HepG2 (cell line): ENCODE results near the gene AHSA1. TPM values are rescaled to one million over a fixed set of nuclear protein-coding genes. Genes with fewer than 3 reads are reported as not detected.
A peak's percentile ranks its signal among the peaks of the same experiment; 100 is the strongest.

ENCODE experiments used
- ARNT2 ChIP-seq: sonication (generic); formaldehyde crosslinking; IDR thresholded peaks from 2 replicates; pipeline ENCODE4 v1.8.0; 2022; ENCODE audit warnings: mild to moderate bottlenecking, low read depth, missing genetic modification reagents, moderate library complexity
- CHCHD3 ChIP-seq: sonication (generic); formaldehyde crosslinking; IDR thresholded peaks from 2 replicates; pipeline ENCODE4 v1.8.0; 2022; ENCODE audit warnings: mild to moderate bottlenecking, missing genetic modification reagents, moderate library complexity
- FOXA3 ChIP-seq: IDR thresholded peaks from 2 replicates; pipeline ENCODE4 v1.6.1; 2016; ENCODE audit warnings: missing genetic modification reagents, missing compliant biosample characterization
- KDM1A ChIP-seq: IDR thresholded peaks from 2 replicates; pipeline ENCODE4 v1.6.1; 2016; ENCODE audit warnings: missing compliant biosample characterization
- KDM4B ChIP-seq: sonication (generic); formaldehyde crosslinking; IDR thresholded peaks from 2 replicates; pipeline ENCODE4 v1.4.0; 2020; ENCODE audit warnings: missing genetic modification reagents
- KDM5A ChIP-seq: fragments of 200-600 bp; sonication (generic); IDR thresholded peaks from 2 replicates; pipeline ENCODE4 v1.7.0; 2018; ENCODE audit warnings: antibody characterized with exemption, mild to moderate bottlenecking, low read length, borderline replicate concordance
- MAF1 ChIP-seq: sonication (generic); formaldehyde crosslinking; IDR thresholded peaks from 2 replicates; pipeline ENCODE4 v1.5.0; 2020; ENCODE audit warnings: missing genetic modification reagents, borderline replicate concordance
- NAIF1 ChIP-seq: sonication (generic); formaldehyde crosslinking; IDR thresholded peaks from 2 replicates; pipeline ENCODE4 v1.5.0; 2020; ENCODE audit warnings: mild to moderate bottlenecking, missing genetic modification reagents, borderline replicate concordance
- NCOA1 ChIP-seq: sonication (generic); formaldehyde crosslinking; IDR thresholded peaks from 2 replicates; pipeline ENCODE4 v1.9.0; 2021; ENCODE audit warnings: missing genetic modification reagents
- SP4 ChIP-seq: sonication (generic); formaldehyde crosslinking; IDR thresholded peaks from 2 replicates; pipeline ENCODE4 v1.8.1; 2023; ENCODE audit warnings: mild to moderate bottlenecking, missing genetic modification reagents
- TAF15 ChIP-seq: fragments of 200-400 bp; formaldehyde crosslinking; IDR thresholded peaks from one replicate; pipeline ENCODE4 v1.6.1; 2018; ENCODE audit warnings: mild to moderate bottlenecking, low read depth, low read length; ENCODE audit not compliant: poor library complexity, severe bottlenecking
- TBP ChIP-seq: sonication (generic); formaldehyde crosslinking; IDR thresholded peaks from 2 replicates; pipeline ENCODE4 v1.5.0; 2020; ENCODE audit warnings: missing genetic modification reagents
- TBX2 ChIP-seq: sonication (generic); formaldehyde crosslinking; IDR thresholded peaks from 2 replicates; pipeline ENCODE4 v1.5.0; 2020; ENCODE audit warnings: missing genetic modification reagents, mild to moderate bottlenecking, borderline replicate concordance
- ZNF329 ChIP-seq: sonication (generic); formaldehyde crosslinking; IDR thresholded peaks from 2 replicates; pipeline ENCODE4 v1.9.0; 2021; ENCODE audit warnings: low read depth, mild to moderate bottlenecking, missing genetic modification reagents
- ZNF367 ChIP-seq: sonication (generic); formaldehyde crosslinking; IDR thresholded peaks from 2 replicates; pipeline ENCODE4 v1.4.0; 2020; ENCODE audit warnings: missing genetic modification reagents, borderline replicate concordance
- ZNF383 ChIP-seq: sonication (generic); formaldehyde crosslinking; IDR thresholded peaks from 2 replicates; pipeline ENCODE4 v1.4.0; 2020; ENCODE audit warnings: missing genetic modification reagents, mild to moderate bottlenecking, borderline replicate concordance
- ZNF773 ChIP-seq: sonication (generic); formaldehyde crosslinking; IDR thresholded peaks from 2 replicates; pipeline ENCODE4 v1.4.0; 2020; ENCODE audit warnings: missing genetic modification reagents, borderline replicate concordance
- polyA plus RNA-seq, 8 experiments: library from polyadenylated mRNA; depleted of rRNA in 3 of 8; stranded (reverse) in 7 of 8; unstranded in 1 of 8; fragments of >200 nt; fragmentation: Illumina TruSeq in 4 of 8; extraction: Trizol in 4 of 8; gene quantifications; 2 replicates each; pipeline versions ENCODE4 v1.2.1 to v1.2.3, GENCODE V29; 2011 to 2016; ENCODE audit warnings: low read depth in 4 of 8, missing spikeins in 1 of 8, mixed read lengths in 1 of 8; ENCODE audit not compliant: insufficient read depth in 1 of 8
- total RNA-seq, 5 experiments: library from RNA; depleted of rRNA; stranded (reverse); fragments of >200 nt; fragmentation: Illumina TruSeq; extraction: Trizol; gene quantifications; 2 replicates each; pipeline ENCODE4 v1.2.3, GENCODE V29; 2016; ENCODE audit warnings: low read depth in 1 of 5
- TF ChIP-seq, protein P1 (sequence below): sonication (generic); formaldehyde crosslinking; IDR thresholded peaks from 2 replicates; pipeline ENCODE4 v1.5.0; 2020; ENCODE audit warnings: mild to moderate bottlenecking, missing genetic modification reagents, borderline replicate concordance
- TF ChIP-seq, protein P2 (sequence below): sonication (generic); formaldehyde crosslinking; IDR thresholded peaks from 2 replicates; pipeline ENCODE4 v1.8.0; 2023; ENCODE audit warnings: mild to moderate bottlenecking, missing genetic modification reagents
- TF ChIP-seq, protein P3 (sequence below): IDR thresholded peaks from 2 replicates; pipeline ENCODE4 v1.6.1; 2016; ENCODE audit warnings: control low read depth
- TF ChIP-seq, protein P4 (sequence below): IDR thresholded peaks from 2 replicates; pipeline ENCODE4 v1.6.1; 2016; ENCODE audit warnings: missing genetic modification reagents, missing compliant biosample characterization

Gene AHSA1
- total and polyA plus RNA-seq, 2 of the 13 experiments (the other 11 are each of a cell fraction or from before 2014, with no cell fraction given): 113 to 241 TPM

DNA sequence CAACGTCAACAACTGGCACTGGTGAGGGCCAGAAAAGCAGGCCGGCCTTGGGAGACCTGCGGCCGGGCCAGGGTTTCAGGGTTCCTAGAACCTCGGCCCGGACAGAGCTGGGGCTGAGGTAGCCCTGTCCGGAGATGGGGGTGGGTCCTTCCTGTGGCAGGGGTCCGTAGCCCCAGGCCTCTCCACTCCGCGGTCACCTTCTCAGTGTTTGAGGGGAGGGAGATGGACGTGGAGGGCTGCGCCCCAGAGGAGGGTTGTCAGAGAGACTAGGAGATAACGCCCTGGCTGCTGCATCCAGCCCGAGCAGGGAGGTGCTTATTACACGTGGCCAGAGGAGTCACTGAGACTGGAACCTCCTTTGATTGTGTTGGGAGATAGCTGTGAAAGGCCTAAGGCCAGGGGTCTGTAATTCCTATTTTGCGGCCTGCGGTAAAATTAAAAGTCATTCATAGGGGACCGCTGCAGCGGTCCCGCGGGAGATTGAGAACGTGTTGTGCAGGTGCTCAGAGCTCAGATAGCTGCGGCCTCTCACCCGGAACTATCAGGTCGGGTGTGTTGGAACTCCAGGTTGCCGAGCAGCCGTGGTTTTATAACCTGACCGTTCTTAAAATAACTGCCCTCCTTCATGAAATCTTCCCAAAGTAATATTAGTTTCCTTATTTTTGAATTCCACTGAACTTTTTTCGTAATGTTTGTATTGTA is 507 bp downstream of the AHSA1 start (continued):
- TF ChIP-seq, protein P1, sequence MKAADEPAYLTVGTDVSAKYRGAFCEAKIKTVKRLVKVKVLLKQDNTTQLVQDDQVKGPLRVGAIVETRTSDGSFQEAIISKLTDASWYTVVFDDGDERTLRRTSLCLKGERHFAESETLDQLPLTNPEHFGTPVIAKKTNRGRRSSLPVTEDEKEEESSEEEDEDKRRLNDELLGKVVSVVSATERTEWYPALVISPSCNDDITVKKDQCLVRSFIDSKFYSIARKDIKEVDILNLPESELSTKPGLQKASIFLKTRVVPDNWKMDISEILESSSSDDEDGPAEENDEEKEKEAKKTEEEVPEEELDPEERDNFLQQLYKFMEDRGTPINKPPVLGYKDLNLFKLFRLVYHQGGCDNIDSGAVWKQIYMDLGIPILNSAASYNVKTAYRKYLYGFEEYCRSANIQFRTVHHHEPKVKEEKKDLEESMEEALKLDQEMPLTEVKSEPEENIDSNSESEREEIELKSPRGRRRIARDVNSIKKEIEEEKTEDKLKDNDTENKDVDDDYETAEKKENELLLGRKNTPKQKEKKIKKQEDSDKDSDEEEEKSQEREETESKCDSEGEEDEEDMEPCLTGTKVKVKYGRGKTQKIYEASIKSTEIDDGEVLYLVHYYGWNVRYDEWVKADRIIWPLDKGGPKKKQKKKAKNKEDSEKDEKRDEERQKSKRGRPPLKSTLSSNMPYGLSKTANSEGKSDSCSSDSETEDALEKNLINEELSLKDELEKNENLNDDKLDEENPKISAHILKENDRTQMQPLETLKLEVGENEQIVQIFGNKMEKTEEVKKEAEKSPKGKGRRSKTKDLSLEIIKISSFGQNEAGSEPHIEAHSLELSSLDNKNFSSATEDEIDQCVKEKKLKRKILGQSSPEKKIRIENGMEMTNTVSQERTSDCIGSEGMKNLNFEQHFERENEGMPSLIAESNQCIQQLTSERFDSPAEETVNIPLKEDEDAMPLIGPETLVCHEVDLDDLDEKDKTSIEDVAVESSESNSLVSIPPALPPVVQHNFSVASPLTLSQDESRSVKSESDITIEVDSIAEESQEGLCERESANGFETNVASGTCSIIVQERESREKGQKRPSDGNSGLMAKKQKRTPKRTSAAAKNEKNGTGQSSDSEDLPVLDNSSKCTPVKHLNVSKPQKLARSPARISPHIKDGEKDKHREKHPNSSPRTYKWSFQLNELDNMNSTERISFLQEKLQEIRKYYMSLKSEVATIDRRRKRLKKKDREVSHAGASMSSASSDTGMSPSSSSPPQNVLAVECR (CRISPR knock-in tag): peak; percentile 46
- no peak for TF ChIP-seq FOXA3
- no peak for TF ChIP-seq ZNF383 (CRISPR knock-in tag)
- TF ChIP-seq TAF15: no peak
- TF ChIP-seq TBP (CRISPR knock-in tag): no peak
- no peak for TF ChIP-seq ZNF367 (CRISPR knock-in tag)
- TF ChIP-seq, protein P2, sequence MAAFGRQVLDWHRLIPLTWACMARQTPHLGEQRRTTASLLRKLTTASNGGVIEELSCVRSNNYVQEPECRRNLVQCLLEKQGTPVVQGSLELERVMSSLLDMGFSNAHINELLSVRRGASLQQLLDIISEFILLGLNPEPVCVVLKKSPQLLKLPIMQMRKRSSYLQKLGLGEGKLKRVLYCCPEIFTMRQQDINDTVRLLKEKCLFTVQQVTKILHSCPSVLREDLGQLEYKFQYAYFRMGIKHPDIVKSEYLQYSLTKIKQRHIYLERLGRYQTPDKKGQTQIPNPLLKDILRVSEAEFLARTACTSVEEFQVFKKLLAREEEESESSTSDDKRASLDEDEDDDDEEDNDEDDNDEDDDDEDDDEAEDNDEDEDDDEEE (CRISPR knock-in tag): no peak
- TF ChIP-seq ZNF329: 0 out of 2 replicates have a peak, but pooled peaks have one; percentile 49
- TF ChIP-seq, protein P3, sequence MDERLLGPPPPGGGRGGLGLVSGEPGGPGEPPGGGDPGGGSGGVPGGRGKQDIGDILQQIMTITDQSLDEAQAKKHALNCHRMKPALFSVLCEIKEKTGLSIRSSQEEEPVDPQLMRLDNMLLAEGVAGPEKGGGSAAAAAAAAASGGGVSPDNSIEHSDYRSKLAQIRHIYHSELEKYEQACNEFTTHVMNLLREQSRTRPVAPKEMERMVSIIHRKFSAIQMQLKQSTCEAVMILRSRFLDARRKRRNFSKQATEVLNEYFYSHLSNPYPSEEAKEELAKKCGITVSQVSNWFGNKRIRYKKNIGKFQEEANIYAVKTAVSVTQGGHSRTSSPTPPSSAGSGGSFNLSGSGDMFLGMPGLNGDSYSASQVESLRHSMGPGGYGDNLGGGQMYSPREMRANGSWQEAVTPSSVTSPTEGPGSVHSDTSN (CRISPR knock-in tag): no peak
- peak; percentile 73; the same call in 1 of the 2 replicates for TF ChIP-seq TBX2 (CRISPR knock-in tag)
- peak; percentile 47; the same call in 1 of the 2 replicates for TF ChIP-seq MAF1 (CRISPR knock-in tag)
- no peak for TF ChIP-seq CHCHD3
- TF ChIP-seq KDM5A: no peak
- 0 out of 2 replicates have a peak, but pooled peaks have one; percentile 74 for TF ChIP-seq NAIF1
- TF ChIP-seq, protein P4, sequence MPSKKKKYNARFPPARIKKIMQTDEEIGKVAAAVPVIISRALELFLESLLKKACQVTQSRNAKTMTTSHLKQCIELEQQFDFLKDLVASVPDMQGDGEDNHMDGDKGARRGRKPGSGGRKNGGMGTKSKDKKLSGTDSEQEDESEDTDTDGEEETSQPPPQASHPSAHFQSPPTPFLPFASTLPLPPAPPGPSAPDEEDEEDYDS (CRISPR knock-in tag): no peak
- TF ChIP-seq ARNT2 (CRISPR knock-in tag): no peak
- TF ChIP-seq KDM4B (CRISPR knock-in tag): no peak
- TF ChIP-seq NCOA1 (CRISPR knock-in tag): 0 out of 2 replicates have a peak, but pooled peaks have one; percentile 18
- no peak for TF ChIP-seq SP4
- TF ChIP-seq KDM1A: no peak
- no peak for TF ChIP-seq ZNF773 (CRISPR knock-in tag)
